Epidermal melanocyte (primary cell): ENCODE data around the gene BRD3.

Source experiments
- DNase-seq: peaks from one replicate; pipeline ENCODE4 v3.0.0; 2011; ENCODE audit warnings: low spot score; ENCODE audit not compliant: insufficient read length

The BRD3 gene

DNA sequence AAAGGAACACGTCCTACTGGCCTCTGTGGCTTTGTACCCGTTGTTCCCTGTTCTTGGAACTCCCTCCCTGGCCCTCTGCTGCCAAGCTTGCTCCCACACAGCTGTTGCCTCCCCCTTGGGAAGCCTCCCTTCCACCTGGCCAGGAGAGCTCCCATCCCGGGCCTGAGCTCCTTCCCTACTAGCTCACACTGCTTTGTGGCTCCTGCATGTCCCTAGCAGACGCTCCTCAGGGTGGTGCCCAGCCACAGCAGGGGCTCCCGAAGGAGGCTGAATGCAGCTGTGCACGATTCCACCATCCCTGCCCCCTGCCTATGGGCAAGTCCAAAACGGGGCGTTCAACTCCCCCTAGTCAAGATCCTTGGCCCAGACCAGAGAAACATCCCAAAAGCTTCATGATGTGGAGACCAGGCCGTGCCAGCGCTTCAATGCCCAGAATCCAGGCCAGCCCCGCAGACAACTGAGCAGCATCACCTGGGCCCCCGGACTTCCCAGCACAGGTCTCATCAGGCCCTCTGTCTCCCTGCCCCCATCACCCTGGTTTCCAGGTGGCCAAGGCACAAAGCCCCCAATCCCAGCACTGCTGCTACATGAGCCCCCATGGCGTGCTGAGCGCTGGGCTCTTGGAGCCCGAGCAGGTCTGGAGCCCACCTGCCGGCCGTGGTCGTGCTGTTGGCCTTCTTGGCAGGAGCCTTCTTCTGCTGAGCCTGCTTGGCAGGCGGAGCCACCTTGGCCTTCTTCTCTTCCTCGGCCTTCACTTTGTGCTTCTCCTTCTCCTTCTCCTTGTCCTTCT, 28.2 kb downstream of the BRD3 start:
- no peak for DNase-seq

DNA sequence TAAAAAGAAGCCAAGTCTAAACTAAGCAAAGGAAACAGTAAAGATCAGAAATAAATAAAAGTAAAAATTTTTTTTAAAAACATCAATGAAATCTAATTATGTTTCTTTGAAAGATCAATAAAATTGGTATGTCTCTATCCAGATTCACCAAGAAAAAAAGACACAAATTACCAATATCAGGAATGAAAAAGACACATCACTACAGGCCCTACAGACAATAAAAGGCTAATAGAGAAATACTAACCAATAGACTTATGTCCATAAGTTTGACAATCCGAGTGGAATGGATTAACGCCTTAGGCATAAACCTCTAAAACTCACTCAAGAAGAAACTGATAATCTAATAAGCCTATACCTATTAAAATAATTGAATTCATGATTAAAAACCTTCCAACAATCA, 30.2 kb downstream of the BRD3 start:
- no peak for DNase-seq

DNA sequence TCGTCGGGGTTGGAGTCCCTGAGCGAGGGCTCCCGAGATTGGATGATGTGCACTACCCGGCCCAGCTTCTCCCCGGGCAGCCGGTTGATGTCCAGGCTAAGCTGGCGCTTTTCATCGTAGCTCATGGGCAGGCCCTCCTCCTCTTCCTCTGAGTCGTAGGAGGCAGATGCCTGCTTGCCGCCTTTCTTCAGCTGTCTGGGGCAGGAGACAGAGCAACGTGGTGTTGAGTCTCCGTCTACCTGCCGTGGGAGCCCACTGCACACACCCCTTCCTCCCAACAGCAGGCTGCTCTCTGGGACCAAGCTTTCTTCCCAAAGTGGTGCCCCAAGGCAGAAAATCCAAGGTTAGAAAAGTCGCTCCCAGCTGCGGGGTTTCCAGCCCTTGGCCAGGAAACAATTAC, 31.7 kb downstream of the BRD3 start:
- DNase-seq: no peak

DNA sequence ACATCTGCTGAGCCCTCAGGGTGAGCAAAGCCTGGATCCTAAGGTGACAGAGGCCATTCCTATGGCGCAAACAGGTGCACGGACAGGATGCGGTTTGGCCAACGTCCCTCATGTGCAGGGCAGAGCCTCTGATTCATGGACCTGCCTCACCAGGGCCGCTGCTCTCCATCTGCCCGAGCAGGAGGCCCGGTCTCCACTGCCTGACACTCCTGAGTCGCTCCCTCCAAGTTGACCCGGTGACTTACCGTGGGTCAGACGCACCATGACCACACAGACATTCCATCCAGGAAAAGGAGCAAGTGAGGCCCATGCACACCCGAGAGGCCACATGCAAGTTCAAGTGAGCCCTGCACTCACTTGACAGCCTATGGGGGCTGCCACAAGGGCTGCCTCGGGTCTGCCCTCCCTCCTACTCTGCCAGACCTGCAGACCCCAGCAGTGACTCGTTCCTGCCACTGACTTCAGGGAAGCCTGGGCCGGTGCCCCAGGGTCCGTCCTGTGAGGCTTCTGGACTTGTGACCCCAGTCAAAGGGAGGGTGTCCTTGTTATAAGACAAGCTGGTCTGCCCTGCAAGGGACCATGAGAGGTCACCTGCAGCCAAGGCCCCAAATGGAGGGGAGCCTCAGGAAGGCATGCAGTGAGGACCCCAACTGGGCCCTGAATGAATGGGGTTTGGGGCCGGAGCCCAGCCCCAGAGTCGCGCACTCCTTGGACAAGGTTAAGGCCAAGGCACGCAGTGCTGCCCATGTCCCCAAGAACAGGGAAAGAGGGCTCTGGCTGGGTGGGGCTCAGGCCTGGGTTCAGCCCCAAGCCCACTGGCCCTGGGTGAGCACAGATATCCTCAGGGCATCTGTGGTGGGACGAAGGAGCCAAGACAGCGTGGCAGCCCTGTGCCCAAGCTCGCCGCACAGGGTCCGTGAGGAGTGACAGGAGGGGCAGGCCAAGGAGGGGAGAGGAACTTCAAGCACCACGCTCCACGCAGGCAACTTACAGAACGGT, 32.5 kb downstream of the BRD3 start:
- no peak for DNase-seq

DNA sequence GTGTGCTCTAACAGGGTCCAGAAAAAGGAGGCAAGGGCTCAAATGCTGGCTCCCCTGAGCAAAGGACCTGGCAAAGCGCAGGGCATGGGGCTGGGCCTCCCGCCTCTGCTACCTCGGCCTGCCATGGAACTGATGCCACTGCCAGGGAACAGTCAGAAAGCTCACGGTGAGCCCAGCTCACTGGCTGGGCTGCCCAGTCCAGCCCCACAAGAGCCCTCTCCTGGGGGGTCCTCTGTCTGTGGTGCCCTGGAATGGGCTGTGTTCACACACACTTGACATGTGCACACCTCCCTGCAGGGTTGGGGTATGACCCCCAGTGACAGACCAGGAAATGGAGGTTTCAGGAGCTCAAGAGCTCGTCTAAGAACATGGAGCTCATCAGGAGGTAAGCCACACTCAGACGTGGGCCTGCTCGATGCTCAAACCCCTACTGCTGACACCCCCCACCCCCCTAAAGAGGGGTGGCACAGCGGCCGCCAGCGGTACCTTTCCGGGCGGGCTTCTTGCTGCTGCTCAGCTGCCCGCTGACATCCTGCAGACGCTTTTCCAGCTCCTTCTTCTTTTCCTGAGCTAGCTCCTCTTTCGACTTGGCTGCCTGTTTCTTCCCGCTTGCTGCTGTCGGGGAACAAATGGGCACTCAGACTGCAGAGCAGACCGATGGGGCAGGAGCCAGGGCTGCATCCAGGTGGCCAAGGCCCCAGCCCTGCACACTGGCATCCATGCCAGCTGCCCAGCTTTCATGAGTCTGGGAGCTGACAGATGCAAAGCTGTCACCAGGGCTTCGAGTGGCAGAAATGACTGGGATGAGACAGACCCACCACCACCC, 33.4 kb downstream of the BRD3 start:
- DNase-seq: no peak

DNA sequence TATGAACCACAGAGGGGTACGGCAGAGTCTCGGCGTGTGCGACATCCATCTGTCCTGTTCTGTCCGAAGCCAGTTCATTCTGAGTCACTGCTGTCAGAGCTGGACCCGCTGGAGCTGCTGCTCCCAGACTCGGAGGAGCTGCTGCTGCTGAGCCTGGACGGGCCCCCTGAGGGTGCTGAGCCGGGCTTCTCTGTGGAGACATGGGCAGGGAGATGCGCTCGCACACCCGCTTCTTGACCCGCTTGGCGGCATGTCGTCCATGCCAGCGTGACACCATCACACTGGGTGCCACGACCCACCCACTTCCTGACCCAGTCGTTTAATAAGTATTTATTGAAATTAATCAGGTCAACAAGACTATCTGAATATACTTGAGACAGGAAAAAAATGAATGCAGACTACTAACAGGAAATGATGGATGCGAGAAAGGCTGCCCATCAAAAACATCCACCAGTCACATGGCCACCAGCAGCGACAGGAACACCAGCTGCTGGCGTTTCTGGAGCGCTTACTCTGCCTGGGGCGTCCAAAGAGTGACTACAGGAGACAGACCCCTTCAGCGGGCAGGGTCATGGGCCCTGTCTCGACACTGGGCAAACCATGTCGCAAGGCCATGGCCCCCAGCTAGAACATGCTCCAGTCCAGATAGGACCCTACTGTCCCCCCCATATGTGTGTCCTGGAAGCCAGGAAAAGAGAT, 34.2 kb downstream of the BRD3 start:
- no peak for DNase-seq

DNA sequence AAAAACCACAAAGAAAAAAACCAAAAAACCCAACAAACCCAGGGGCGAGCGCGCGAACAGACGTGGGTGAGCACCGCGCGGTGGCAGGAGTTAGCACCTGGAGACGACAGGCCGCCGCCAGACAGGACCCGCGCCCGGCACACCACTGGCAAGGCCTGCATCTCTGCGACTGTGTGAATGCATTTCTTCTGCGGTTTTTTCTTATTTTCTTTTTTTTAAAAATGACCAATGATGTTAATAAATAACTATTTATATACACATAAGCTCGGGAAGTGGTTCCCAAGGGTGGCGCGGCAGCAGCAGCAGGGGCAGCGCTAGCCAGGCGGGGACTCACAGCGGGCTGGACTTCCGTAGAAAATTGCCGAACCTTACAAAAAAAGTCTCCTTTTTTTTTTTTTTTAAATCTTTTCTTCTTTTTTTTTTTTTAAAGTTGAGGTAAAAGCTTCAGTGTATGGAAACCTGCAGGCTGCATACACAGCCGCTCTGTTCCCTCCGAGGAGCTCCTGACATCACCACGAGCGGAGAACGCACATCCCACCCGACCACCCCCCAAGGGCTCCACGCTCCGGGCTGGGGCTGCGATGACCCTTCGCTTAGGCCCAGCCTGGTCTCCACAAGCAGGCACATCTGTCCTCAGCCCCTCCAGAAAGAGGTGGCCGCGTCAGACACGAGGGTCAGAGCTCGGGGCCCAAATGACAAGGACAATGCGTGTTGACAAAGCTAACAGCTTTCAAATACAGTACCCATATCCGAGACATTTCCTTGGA, 35.2 kb downstream of the BRD3 start:
- DNase-seq: no peak

DNA sequence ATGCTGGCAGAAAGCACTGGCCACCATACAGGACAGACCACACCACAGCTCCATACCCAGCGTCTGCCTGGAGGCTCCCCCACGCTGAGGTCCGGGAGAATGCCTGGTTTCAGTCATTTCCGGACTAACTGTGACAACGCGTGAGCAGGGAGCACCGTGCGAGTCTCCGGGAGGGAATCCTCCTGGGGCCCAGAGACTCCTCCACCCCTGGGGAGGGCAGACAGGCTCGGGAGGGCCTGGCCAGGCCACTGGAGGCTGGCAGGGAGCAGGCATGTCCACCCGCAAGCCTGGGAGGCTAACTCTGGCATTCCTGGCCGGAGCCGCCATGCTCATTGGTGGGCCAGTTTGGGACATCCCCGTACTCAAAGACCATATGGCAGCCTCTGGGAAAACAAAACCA, 36.0 kb downstream of the BRD3 start:
- no peak for DNase-seq

DNA sequence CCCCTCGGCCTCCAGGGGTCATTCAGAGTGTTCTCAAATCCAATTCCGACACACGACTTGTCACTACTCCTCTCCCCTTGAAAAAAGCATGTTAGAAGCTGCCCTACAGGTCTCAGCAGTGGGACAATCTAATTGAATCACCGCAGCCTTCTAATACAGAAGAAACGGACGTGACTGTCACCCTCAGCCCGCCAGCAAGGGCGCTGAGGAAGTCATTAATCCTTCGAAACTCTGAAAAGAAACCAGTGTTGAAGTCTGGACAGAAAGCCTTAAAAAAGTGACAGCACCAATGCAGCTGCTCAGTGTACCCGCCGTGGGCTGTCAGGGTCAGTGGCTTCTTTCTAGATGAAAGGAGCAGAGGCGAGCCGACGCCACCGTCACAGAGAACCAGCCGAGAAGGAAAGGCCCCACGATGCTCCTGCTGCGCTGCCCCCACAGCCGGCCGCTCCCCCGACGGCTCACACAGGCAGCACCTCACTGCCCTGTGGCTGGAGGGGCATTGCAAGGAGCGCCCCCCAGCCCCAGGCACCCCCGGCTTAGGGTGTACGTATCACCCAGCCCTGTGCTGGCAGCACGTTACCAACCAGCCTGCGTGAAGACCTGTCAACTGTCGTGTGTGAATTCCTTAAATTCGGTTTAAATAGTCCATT, 36.9 kb downstream of the BRD3 start:
- no peak for DNase-seq

DNA sequence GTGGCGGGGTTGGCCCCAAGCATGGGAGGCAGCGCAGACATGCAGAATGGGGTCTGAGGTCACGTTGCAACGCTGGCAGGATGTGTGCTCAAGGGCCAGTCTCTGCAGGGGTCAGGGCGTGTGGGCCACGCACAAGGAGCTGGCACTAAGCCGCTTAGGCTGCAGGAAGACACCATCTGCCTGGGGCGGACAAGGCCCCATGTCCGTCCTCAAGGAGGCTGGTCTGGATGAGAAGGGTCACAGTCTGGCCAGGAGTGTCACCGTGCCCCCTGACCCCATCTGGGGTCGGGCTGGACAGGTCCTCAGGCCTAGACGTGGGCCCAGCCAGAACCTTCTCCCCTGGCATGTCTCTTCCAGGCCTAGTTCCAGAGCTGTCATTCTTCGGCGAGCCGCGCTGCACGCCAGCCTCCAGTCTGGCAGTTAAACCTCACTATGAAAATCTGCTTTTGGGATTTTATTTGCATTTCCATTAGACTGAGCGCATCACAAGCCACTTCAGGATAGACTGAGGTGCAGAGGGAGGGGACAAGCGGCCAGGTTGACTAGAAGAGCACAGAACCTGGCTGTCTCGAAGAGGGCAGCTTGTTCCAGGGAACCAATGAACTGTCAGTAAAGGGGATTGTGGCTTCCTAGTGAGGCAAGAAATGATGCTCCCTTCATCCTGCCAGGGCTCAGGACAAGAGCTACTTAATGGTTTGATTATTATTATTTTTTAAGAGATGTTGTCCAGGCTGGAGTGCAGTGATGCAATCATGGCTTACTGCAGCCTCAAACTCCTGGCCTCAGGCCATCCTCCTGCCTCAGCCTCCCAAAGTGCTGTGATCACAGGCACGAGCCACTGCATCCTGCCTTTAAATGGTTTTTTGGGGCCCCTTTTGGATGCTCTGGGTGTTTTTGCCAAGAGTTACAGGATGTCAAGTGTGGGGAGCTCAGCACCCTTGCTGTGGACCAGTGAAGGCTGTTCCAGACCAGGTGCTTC, 38.3 kb downstream of the BRD3 start:
- DNase-seq: no peak

DNA sequence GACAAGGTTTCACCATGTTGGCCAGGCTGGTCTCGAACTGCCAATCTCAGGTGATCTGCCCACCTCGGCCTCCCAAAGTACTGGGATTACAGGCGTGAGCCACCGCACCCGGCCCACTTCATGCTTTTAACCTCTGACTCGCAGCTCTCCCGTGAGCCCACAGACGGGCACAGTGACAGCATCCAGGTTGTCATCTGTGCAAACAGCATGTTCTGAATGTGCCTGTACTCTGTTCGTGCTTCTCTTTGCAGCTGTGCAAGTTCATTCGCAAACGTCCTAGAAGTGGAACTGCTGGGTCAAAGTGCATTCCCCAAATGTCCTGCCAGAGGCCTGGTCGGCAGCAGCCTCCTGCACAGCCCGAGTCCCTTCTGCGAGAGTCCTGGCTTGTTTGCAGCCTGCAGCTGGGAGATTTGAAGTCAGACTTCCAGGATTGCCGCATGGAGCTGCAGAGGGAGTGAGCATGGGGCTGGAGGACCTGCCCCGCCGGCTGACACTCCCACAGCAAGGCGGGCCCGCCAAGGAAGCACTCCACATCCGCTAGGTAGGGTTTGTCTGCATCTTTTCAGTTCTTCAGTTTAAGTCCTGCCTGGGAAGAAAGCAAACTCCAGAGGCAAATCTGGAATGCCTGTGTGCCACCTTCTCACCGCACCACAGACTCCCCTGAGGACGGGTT, 39.1 kb downstream of the BRD3 start:
- no peak for DNase-seq

DNA sequence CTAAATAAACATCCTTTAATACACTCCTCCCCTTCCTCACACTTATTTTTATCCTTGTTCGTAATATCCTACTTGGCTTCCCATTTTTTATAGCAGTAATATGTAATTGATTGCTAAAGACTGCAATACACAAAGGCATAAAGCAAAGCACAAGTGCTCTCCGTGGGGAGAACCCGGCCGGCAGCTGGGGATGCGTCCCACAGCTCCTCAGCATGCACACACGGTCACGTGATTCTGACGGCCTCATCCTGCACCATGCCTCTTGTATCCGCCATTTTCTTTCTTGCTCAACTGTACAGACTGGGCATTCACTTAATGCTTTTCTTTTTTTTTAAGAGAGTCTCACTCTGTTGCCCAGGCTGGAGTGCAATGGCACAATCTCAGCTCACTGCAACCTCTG, 39.8 kb downstream of the BRD3 start:
- DNase-seq: no peak

DNA sequence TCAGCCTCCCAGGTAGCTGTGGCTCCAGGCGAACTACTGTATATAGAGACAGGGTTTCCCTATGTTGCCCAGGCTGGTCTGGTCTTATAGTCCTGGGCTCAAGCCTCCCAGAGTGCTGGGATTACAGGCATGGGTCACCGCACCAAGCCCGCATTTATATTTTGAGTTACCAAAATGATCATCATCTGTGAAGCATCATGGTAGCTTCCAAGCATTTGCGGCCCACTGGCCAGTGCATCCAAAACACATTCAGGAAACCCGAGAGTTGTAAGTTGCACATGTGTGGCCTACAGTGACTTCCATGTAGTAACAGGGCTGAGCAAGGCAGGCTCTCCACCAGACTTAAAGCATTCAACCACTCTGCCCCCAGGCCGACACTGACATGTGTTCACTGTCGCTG, 40.3 kb downstream of the BRD3 start:
- no peak for DNase-seq

DNA sequence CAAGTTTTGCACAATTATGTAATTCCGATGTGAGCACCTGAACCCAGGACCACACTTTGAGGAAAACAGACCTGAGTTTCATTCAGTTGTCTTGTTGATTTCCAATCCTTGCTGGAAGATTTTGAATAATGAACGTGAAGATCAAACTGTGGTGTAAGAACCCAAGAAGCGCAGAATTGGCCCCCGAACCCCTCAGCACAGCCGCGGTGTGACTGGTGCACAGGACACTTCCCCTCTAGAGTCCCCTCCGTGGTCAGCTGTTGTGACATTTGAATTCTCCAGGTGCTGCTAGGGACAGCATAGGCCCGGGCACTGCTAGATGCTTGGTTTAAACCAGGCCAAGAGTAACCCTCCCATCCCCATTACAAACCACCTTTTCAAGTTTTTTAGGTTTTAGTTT, 40.8 kb downstream of the BRD3 start:
- DNase-seq: no peak

DNA sequence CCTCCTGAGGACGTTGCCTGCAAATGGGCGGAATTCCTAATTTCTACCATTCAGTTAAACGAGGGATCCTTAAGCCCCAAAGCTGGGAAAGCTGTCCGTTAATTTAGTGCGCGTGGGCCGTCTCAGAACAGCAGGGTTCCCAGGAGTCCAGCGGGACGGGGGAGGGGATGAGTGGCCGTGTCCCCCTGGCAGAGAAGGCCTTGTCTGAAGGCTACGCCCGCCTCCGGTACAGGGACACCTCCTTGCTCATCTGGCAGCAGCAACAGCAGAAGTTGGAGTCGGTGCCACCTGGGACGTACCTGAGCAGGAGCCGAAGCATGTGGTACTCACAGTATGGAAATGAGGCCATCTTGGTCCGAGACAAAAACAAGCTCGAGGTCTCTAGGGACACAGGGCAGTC, 41.2 kb downstream of the BRD3 start:
- DNase-seq: no peak

DNA sequence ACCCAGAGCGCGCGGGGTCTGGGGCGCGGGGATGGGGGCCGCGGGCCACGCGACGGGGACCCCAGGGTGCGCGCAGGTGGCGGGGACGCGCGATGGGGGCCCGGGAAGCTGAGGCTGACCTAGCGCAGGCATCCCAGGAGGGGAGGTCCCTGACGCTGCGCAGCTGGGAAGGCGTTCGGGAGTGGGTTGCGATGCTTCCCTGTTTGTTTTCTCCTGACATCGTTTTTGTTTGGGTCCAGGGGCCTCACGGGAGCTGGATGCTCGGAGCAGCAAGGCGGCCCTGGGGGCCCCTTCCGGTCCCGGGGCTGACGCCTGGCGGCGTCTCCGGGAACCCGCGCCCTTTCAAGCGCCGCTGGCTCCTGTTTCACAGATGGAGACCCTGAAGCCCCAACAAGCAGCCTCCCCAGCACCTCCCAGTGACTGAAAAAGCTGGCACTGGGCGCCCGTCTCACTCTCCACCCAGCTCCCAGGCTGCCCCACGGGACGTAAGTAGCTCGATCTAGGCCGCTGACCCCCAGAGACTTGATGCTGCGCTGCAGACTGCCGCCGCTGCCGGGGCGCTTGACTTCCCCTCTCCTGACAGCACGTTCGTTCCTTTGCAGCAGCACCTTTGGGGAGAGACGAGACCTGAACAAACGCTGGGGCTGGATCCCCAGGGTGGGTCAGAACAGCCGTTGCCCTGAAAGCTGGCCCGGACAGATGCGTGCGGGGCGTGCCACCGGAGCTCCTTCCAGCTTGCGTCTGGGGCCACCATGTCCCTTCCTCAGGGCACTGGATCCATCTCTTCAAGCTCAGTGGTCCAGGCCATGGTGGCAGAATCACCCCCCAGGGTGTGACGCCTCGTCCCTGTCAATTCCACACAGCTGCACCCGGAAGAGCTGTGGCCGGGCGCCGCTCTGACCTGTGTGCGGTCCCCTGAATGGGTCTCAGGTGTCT, 42.0 kb downstream of the BRD3 start:
- DNase-seq: peak; percentile 54
